ENCODE results near the gene TIRAP.

Gene TIRAP

GRCh38 chr11:126327281-126328000 lies 44.5 kb downstream of the TIRAP start (continued):
- TF ChIP-seq SNAI2 (CRISPR knock-in tag; IDR thresholded peaks at IDR 0.05) (no peak), ZNF70 (CRISPR knock-in tag; IDR thresholded peaks at IDR 0.05) (no peak), ARNTL (CRISPR knock-in tag; IDR thresholded peaks at IDR 0.05; ENCODE audit: borderline replicate concordance, low read depth) (no peak), ESRRG (CRISPR knock-in tag; IDR thresholded peaks at IDR 0.05) (no peak), ZFP3 (CRISPR knock-in tag; IDR thresholded peaks at IDR 0.05) (no peak)

DNA sequence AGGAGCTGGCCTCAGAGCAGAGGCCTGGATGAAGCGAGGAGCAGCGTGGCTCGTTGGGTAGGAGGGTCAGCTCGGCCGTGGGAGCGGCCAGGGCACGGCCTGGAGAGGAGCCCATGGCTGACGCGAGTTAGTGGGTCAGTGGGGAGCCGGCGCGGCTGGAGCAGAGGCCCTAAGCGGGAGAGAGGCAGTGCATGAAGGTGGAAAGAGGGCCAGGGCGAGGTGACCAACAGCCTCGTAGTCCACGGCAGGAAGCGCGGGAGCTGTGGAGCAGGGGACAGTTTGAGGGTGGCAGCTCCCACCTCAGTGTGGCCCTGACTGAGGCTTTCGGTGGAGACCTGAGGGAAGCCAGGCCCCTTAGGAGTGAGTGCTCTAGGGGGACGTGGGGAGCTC lies 45.1 kb downstream of the TIRAP start:
- no peak for ATAC-seq
- TF ChIP-seq PPARA (CRISPR knock-in tag; IDR thresholded peaks at IDR 0.05; ENCODE audit: borderline replicate concordance) (no peak), TSHZ2 (CRISPR knock-in tag; IDR thresholded peaks at IDR 0.05) (no peak), POU6F1 (CRISPR knock-in tag; IDR thresholded peaks at IDR 0.05; ENCODE audit: borderline replicate concordance, low read depth) (no peak), TOX (CRISPR knock-in tag; IDR thresholded peaks at IDR 0.05; ENCODE audit: borderline replicate concordance) (no peak), CSRNP3 (CRISPR knock-in tag; IDR thresholded peaks at IDR 0.05) (no peak), GLIS3 (CRISPR knock-in tag; IDR thresholded peaks at IDR 0.05) (no peak), ARNTL (CRISPR knock-in tag; IDR thresholded peaks at IDR 0.05; ENCODE audit: borderline replicate concordance, low read depth) (no peak), ESRRG (CRISPR knock-in tag; IDR thresholded peaks at IDR 0.05) (no peak)

- no peak for ATAC-seq
- TF ChIP-seq OSR1 (CRISPR knock-in tag; IDR thresholded peaks at IDR 0.05) (no peak), ESRRG (CRISPR knock-in tag; IDR thresholded peaks at IDR 0.05) (no peak), SNAI2 (CRISPR knock-in tag; IDR thresholded peaks at IDR 0.05) (no peak), POU6F1 (CRISPR knock-in tag; IDR thresholded peaks at IDR 0.05; ENCODE audit: borderline replicate concordance, low read depth) (no peak), TOX (CRISPR knock-in tag; IDR thresholded peaks at IDR 0.05; ENCODE audit: borderline replicate concordance) (no peak), PPARA (CRISPR knock-in tag; IDR thresholded peaks at IDR 0.05; ENCODE audit: borderline replicate concordance) (no peak), ISL1 (CRISPR knock-in tag; IDR thresholded peaks at IDR 0.05) (no peak), ZNF8 (CRISPR knock-in tag; IDR thresholded peaks at IDR 0.05) (no peak), RARB (CRISPR knock-in tag; IDR thresholded peaks at IDR 0.05) (no peak), ZNF565 (CRISPR knock-in tag; conservative IDR thresholded peaks at IDR 0.05; ENCODE audit: low read depth) (no peak)
Measured at GRCh38 chr11:126328444-126328843, 45.6 kb downstream of the TIRAP start.

DNA sequence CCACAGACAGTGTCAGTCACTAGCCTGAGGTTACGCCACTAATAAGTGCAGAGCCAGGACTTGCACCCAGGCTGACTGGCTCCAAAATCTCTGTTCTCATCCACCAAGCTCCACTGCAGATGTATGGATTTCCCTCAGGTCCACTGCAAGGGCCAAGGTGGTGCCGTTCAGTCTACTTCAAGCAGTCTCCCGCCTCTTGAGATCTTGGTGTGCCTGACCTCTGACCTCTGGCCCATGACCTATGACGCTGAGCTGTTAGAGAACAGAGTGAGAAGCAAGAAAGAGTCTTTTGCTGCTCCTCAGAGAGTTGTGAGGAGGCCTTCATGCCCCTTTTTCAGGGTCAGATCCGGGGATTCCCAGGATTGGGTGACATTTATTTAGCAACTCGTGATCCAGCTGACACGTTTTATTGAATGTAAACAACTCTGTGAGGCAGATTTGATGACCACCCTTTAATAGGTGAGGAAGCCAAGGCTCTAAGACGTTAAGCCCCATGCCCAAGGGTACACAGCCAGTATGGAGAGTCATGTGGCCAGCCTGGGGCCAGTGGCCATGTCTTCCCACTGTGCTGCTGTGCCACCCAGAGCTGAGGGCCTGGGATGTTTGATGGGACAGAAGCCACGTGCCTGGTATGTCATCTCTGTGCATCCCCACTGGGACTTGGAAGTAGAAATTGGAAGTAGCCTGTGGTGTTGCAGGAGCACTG lies 46.2 kb downstream of the TIRAP start:
- ATAC-seq, result no peak
- TF ChIP-seq TSHZ2 (CRISPR knock-in tag; IDR thresholded peaks at IDR 0.05) (no peak), ZNF8 (CRISPR knock-in tag; IDR thresholded peaks at IDR 0.05) (no peak), ZC3H10 (CRISPR knock-in tag; IDR thresholded peaks at IDR 0.05) (no peak), ZNF565 (CRISPR knock-in tag; conservative IDR thresholded peaks at IDR 0.05; ENCODE audit: low read depth) (no peak), ZFP3 (CRISPR knock-in tag; IDR thresholded peaks at IDR 0.05) (no peak), SNAI2 (CRISPR knock-in tag; IDR thresholded peaks at IDR 0.05) (no peak), RARB (CRISPR knock-in tag; IDR thresholded peaks at IDR 0.05) (no peak), BACH2 (CRISPR knock-in tag; IDR thresholded peaks at IDR 0.05; ENCODE audit: borderline replicate concordance) (no peak), CSRNP3 (CRISPR knock-in tag; IDR thresholded peaks at IDR 0.05) (no peak), ZNF70 (CRISPR knock-in tag; IDR thresholded peaks at IDR 0.05) (no peak), GLIS3 (CRISPR knock-in tag; IDR thresholded peaks at IDR 0.05) (no peak), TOX (CRISPR knock-in tag; IDR thresholded peaks at IDR 0.05; ENCODE audit: borderline replicate concordance) (no peak), TCF4 (CRISPR knock-in tag; IDR thresholded peaks at IDR 0.05; ENCODE audit: borderline replicate concordance) (no peak)

Measured in SK-N-SH treated with all-trans-retinoic acid at 6 μM for 48 hours (cell line).